ENCODE data around the gene RPEL1.
A peak's percentile ranks its signal among the peaks of the same experiment; 100 is the strongest.

The RPEL1 gene

DNA sequence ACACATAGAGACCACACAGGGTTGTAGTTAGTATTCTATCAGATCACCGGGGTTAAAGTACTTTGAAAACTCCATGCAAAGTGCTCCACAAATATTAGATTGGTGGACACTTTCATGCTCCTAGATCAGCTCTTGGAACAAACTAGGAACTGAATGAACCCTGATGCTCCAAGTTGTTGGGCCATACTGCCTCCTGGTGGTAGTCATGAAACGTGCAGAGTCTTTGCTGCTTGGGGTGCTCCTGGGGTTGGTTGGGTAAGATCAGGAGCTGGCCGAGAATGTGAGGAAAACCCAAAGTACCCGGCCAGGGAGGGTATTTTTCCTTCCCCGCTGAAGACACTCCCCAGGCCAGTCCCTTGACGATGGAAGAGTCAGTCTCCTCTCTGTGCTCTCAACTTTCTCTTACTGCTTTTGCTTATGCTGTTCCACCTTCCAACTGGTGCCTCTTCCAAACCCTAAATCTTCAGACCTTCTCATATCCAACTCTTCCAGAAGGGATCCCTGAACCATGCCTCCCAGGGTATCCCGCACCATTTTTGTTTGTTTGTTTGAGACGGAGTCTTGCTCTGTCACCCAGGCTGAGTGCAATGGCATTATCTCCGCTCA, 918 bp upstream of the RPEL1 start:
- Histone ChIP-seq H3K9me3 (ENCODE audit: insufficient read depth, low read length) (no peaks in the 10 kb centered on the region), H3K27me3 (ENCODE audit: low read length) (no peaks in the 10 kb centered on the region), H3K27ac (ENCODE audit: low read depth, low read length) (no peak overlapping the region), H3K4me3 (ENCODE audit: insufficient read depth, low read length, poor library complexity, severe bottlenecking) (no peak overlapping the region), H2AFZ (ENCODE audit: low read depth, low read length, severe bottlenecking) (no peak overlapping the region), H3K9me2 (replicated peaks; ENCODE audit: insufficient read depth, low read length) (no peaks in the 10 kb centered on the region), H3F3A (ENCODE audit: insufficient read depth) (no peaks in the 10 kb centered on the region), H4K20me1 (ENCODE audit: low read depth, low read length) (no peaks in the 10 kb centered on the region), H3K79me2 (ENCODE audit: insufficient read depth, low read length) (no peaks in the 10 kb centered on the region), H3K36me3 (ENCODE audit: low read length) (no peaks in the 10 kb centered on the region), H3K4me2 (ENCODE audit: low read depth, low read length, poor library complexity, severe bottlenecking) (no peak overlapping the region), H3K9ac (ENCODE audit: low read length) (no peak overlapping the region)
- no peak for TF ChIP-seq EZH2phosphoT487 (conservative IDR thresholded peaks at IDR 0.05; ENCODE audit: low read length)
- TF ChIP-seq, protein P1, sequence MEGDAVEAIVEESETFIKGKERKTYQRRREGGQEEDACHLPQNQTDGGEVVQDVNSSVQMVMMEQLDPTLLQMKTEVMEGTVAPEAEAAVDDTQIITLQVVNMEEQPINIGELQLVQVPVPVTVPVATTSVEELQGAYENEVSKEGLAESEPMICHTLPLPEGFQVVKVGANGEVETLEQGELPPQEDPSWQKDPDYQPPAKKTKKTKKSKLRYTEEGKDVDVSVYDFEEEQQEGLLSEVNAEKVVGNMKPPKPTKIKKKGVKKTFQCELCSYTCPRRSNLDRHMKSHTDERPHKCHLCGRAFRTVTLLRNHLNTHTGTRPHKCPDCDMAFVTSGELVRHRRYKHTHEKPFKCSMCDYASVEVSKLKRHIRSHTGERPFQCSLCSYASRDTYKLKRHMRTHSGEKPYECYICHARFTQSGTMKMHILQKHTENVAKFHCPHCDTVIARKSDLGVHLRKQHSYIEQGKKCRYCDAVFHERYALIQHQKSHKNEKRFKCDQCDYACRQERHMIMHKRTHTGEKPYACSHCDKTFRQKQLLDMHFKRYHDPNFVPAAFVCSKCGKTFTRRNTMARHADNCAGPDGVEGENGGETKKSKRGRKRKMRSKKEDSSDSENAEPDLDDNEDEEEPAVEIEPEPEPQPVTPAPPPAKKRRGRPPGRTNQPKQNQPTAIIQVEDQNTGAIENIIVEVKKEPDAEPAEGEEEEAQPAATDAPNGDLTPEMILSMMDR (IDR thresholded peaks at IDR 0.05; ENCODE audit: insufficient read depth, low read length, poor library complexity, severe bottlenecking): peak; percentile 85

DNA sequence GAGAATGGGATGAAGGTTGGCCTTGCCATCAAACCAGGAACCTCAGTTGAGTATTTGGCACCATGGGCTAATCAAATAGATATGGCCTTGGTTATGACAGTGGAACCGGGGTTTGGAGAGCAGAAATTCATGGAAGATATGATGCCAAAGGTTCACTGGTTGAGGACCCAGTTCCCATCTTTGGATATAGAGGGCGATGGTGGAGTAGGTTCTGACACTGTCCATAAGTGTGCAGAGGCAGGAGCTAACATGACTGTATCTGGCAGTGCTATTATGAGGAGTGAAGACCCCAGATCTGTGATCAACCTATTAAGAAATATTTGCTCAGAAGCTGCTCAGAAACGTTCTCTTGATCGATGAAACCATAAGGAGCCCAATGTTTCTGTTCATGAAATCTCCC, 637 bp downstream of the RPEL1 start:
- TF ChIP-seq EZH2phosphoT487 (conservative IDR thresholded peaks at IDR 0.05; ENCODE audit: low read length): no peak
- TF ChIP-seq, protein P1 (IDR thresholded peaks at IDR 0.05; ENCODE audit: insufficient read depth, low read length, poor library complexity, severe bottlenecking): no peak
- H3K9me3 ChIP-seq (ENCODE audit: insufficient read depth, low read length): peaks cover 3% of the 10 kb centered on the region; the same call in 1 of the 2 replicates
- no peaks in the 10 kb centered on the region for H3K36me3 ChIP-seq (ENCODE audit: low read length)
- H3K9ac ChIP-seq (ENCODE audit: low read length): no peak overlapping the region
- no peaks in the 10 kb centered on the region for H3F3A ChIP-seq (ENCODE audit: insufficient read depth)
- no peak overlapping the region for H3K4me3 ChIP-seq (ENCODE audit: insufficient read depth, low read length, poor library complexity, severe bottlenecking)
- no peaks in the 10 kb centered on the region for H3K27me3 ChIP-seq (ENCODE audit: low read length)
- H3K27ac ChIP-seq (ENCODE audit: low read depth, low read length): no peak overlapping the region
- no peaks in the 10 kb centered on the region for H3K79me2 ChIP-seq (ENCODE audit: insufficient read depth, low read length)
- no peaks in the 10 kb centered on the region for H4K20me1 ChIP-seq (ENCODE audit: low read depth, low read length)
- H2AFZ ChIP-seq (ENCODE audit: low read depth, low read length, severe bottlenecking): no peak overlapping the region
- no peaks in the 10 kb centered on the region for H3K9me2 ChIP-seq (replicated peaks; ENCODE audit: insufficient read depth, low read length)
- H3K4me2 ChIP-seq (ENCODE audit: low read depth, low read length, poor library complexity, severe bottlenecking): no peak overlapping the region

DNA sequence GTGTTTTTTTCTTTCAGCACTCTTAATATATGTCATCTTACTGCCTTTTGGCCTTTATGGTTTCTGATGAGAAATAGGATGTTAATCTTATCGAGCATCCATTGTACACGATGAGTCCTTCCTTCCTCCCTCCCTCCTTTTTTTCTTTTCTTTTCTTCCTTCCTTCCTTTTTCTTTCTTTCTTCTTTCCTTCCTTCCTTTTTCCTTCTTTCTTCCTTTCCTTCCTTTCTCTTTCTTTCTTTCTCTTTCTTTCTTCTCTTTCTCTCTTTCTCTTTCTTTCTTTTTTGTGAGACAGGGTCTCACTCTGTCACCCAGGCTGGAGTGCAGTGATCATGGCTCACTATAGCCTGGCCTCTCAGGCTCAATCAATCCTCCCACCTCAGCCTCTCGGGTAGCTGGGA, 8.4 kb downstream of the RPEL1 start:
- Histone ChIP-seq H3K4me3 (ENCODE audit: insufficient read depth, low read length, poor library complexity, severe bottlenecking) (no peak overlapping the region), H4K20me1 (ENCODE audit: low read depth, low read length) (no peaks in the 10 kb centered on the region), H3K27ac (ENCODE audit: low read depth, low read length) (no peak overlapping the region), H3K36me3 (ENCODE audit: low read length) (no peaks in the 10 kb centered on the region), H3F3A (ENCODE audit: insufficient read depth) (no peaks in the 10 kb centered on the region), H3K9ac (ENCODE audit: low read length) (no peak overlapping the region), H3K4me2 (ENCODE audit: low read depth, low read length, poor library complexity, severe bottlenecking) (no peak overlapping the region), H3K79me2 (ENCODE audit: insufficient read depth, low read length) (no peaks in the 10 kb centered on the region), H3K9me3 (ENCODE audit: insufficient read depth, low read length) (peaks cover 4% of the 10 kb centered on the region; the same call in 1 of the 2 replicates), H3K27me3 (ENCODE audit: low read length) (no peaks in the 10 kb centered on the region), H2AFZ (ENCODE audit: low read depth, low read length, severe bottlenecking) (no peak overlapping the region), H3K9me2 (replicated peaks; ENCODE audit: insufficient read depth, low read length) (no peaks in the 10 kb centered on the region)
- no peak for TF ChIP-seq EZH2phosphoT487 (conservative IDR thresholded peaks at IDR 0.05; ENCODE audit: low read length)
- TF ChIP-seq, protein P1 (IDR thresholded peaks at IDR 0.05; ENCODE audit: insufficient read depth, low read length, poor library complexity, severe bottlenecking): no peak
